Activated CD4-positive, alpha-beta T cell treated with anti-CD3 and anti-CD28 coated beads, Interleukin-2, amount 50 U/mL, for 48 hours (primary cell): ENCODE results near the gene SPATS1.
"Not testable (repeated sequence)": the region's sequence is repeated elsewhere in the genome, so short reads cannot be mapped to it uniquely, and the experiment has no call there.

Experiments used
- DNase-seq, 2 experiments: peaks; one replicate each; pipeline ENCODE4 v3.0.0-alpha.2; 2020

Gene SPATS1

GRCh38 chr6:44311767-44312166 lies 30.7 kb upstream of the SPATS1 start:
- DNase-seq = no peak

GRCh38 chr6:44312901-44313788 lies 29.3 kb upstream of the SPATS1 start, which contains the start of gene AARS2:
TSS of gene AARS2 (minus strand) at chr6:44313347. CDS start at chr6:44313323, 24 bp downstream.
- DNase-seq = peak; percentile 97

GRCh38 chr6:44314657-44315056 lies 27.8 kb upstream of the SPATS1 start:
- not testable (repeated sequence) for DNase-seq

- no peak for DNase-seq
These were observed 26.9 kb upstream of the SPATS1 start for GRCh38 chr6:44315516-44315915.

GRCh38 chr6:44315951-44316350 lies 26.5 kb upstream of the SPATS1 start:
- DNase-seq = no peak

GRCh38 chr6:44316481-44316880 lies 26.0 kb upstream of the SPATS1 start:
- DNase-seq = no peak

GRCh38 chr6:44317136-44317631 lies 25.3 kb upstream of the SPATS1 start:
- DNase-seq = not testable (repeated sequence)

- DNase-seq = no peak
These were observed 21.2 kb upstream of the SPATS1 start for GRCh38 chr6:44321210-44321609.

- no peak for DNase-seq
These were observed 15.4 kb upstream of the SPATS1 start for GRCh38 chr6:44327096-44327495.

GRCh38 chr6:44327760-44328159 lies 14.7 kb upstream of the SPATS1 start:
- no peak for DNase-seq

- not testable (repeated sequence) for DNase-seq
These were observed 14.2 kb upstream of the SPATS1 start for GRCh38 chr6:44328203-44328602.

- DNase-seq = no peak
These were observed 12.6 kb upstream of the SPATS1 start for GRCh38 chr6:44329858-44330257.

GRCh38 chr6:44332585-44332984 lies 9.9 kb upstream of the SPATS1 start:
- DNase-seq = no peak

GRCh38 chr6:44333273-44333919 lies 9.1 kb upstream of the SPATS1 start:
- DNase-seq = no peak

- DNase-seq = no peak
These were observed 8.5 kb upstream of the SPATS1 start for GRCh38 chr6:44333942-44334341.

GRCh38 chr6:44335631-44336030 lies 6.8 kb upstream of the SPATS1 start:
- no peak for DNase-seq

- DNase-seq = peak; percentile 70 to 75
These were observed 4.0 kb upstream of the SPATS1 start for GRCh38 chr6:44338228-44339122.

- no peak for DNase-seq
These were observed 3.1 kb upstream of the SPATS1 start for GRCh38 chr6:44339301-44339700.

GRCh38 chr6:44339763-44340625 lies 2.5 kb upstream of the SPATS1 start:
- peak in 1 of 2 experiments; percentile 10 for DNase-seq

- no peak for DNase-seq
These were observed 1.2 kb upstream of the SPATS1 start for GRCh38 chr6:44341095-44341890.

- DNase-seq = no peak
These were observed 398 bp upstream of the SPATS1 start for GRCh38 chr6:44342052-44342451.
